Esophagus (tissue), 2 donors: Measurements from ENCODE around the gene THRB. TPM values are rescaled to one million over a fixed set of nuclear protein-coding genes. Genes with fewer than 3 reads are reported as not detected.

ENCODE experiments used
- H3K27ac ChIP-seq, 2 donors: one replicate each; pipeline ENCODE4 v1.5.1; 2013; ENCODE audit warnings: low read depth in 2 of 2, mild to moderate bottlenecking in 2 of 2, inconsistent platforms in 1 of 2, low read length in 1 of 2, moderate library complexity in 1 of 2
- H3K27me3 ChIP-seq, 2 donors: one replicate each; pipeline ENCODE4 v1.6.1; 2013; ENCODE audit warnings: low read length in 2 of 2, control low read depth in 1 of 2, mild to moderate bottlenecking in 1 of 2; ENCODE audit not compliant: insufficient read depth in 2 of 2, control insufficient read depth in 1 of 2
- H3K36me3 ChIP-seq, 2 donors: one replicate each; pipeline ENCODE4 v1.6.1; 2013; ENCODE audit warnings: low read length in 1 of 2; ENCODE audit not compliant: control insufficient read depth in 2 of 2, insufficient read depth in 2 of 2
- H3K4me1 ChIP-seq, 2 donors: one replicate each; pipeline ENCODE4 v1.6.1; 2013; ENCODE audit warnings: low read length in 1 of 2; ENCODE audit not compliant: control insufficient read depth in 2 of 2, insufficient read depth in 2 of 2
- H3K4me3 ChIP-seq, 2 donors: one replicate each; pipeline ENCODE4 v1.5.1; 2013; ENCODE audit warnings: low read length in 2 of 2, mild to moderate bottlenecking in 2 of 2, low read depth in 1 of 2, moderate library complexity in 1 of 2
- H3K9me3 ChIP-seq, 2 donors: one replicate each; pipeline ENCODE4 v1.6.1; 2013; ENCODE audit warnings: mild to moderate bottlenecking in 2 of 2, low read depth in 1 of 2, low read length in 1 of 2, moderate library complexity in 1 of 2; ENCODE audit not compliant: control insufficient read depth in 2 of 2, insufficient read depth in 1 of 2
- WGBS, 2 donors: extraction: QIAGEN DNeasy Blood & Tissue Kit; methylation state at CpG; one replicate each; pipeline ENCODE4 v1.1.7; 2013; 5-methylcytosine and 5-hydroxymethylcytosine counted together
- polyA plus RNA-seq, 2 donors: library from polyadenylated mRNA; stranded (reverse); fragments of 200-250 nt; gene quantifications; one replicate each; pipeline ENCODE4 v1.2.3, GENCODE V29; 2013
- donor health status: healthy with polysubstance abuse.
- donor health status: Bipolar disorder and iron deficiency.

The THRB gene
- polyA plus RNA-seq, 2 donors: 1.4 to 2.5 TPM

DNA sequence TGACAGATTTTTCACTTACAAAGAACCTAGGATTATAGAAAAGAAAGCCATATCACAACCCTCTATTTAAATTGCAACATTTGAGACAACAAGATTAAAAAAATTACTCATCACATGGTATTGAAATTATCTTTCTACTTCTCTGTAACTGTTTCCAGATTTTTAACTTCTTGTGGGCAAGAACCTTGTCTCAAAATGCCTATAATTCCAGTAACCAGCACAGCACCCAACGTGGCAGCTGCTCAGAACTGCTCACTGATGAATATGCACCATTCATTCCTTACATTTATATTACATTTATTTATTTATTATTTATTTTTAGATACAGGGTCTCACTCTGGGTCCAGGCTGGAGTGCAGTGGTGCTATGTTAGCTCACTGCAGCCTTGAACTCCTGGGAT is 216.1 kb downstream of the THRB start:
- 63 to 68% methylated on average over 1 of the region's 1 CpG for WGBS, 2 donors
- Histone ChIP-seq H3K27ac (no peak overlapping the region), H3K4me1 (no peaks in the 10 kb centered on the region), H3K27me3 (no peaks in the 10 kb centered on the region), H3K36me3 (no peaks in the 10 kb centered on the region), H3K4me3 (no peak overlapping the region), H3K9me3 (no peaks in the 10 kb centered on the region)

DNA sequence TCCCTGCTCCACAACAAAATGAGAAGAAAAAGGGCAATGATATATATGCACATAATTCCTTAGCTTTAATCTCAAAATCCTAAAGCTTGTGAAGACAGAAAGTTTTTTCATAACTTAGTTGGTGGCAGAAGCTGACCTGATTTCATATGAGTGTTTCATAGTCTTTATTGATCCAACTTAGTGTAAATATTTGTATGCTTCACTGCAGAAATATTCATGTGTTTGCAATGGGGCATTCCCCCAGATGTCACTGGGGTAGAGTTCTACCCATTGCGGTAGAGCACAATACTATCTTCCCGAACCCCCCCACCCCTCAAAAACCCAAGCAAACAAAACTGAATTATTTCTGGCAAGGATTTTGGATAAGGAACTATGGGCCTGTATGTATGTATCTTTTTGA is 221.2 kb downstream of the THRB start:
- H3K36me3 ChIP-seq: no peaks in the 10 kb centered on the region
- no peaks in the 10 kb centered on the region for H3K27me3 ChIP-seq
- no peak overlapping the region for H3K4me3 ChIP-seq
- no peaks in the 10 kb centered on the region for H3K9me3 ChIP-seq
- WGBS, 2 donors: 83 to 84% methylated on average over 2 of the region's 2 CpGs
- no peaks in the 10 kb centered on the region for H3K4me1 ChIP-seq
- H3K27ac ChIP-seq: no peak overlapping the region

DNA sequence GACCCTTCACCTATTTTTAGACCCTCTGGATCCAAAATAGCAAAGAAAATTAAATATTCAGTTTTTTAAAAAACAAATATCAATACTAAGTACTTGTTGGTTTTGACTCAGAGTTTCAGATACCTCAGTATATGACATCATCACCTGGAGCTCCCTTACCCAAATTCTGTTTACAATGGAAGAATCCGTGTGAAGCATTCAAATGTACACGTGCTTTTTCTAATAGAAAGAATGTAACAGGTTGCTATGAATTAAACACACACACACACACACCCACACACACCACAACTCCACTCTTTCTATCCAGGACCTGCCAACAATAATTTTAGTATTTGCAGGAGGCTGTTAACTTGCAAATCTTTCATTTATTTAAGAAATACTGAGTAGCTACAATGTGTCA is 221.8 kb downstream of the THRB start:
- no peak overlapping the region for H3K27ac ChIP-seq

GRCh38 chr3:24272408-24272807 is 222.2 kb downstream of the THRB start:
- no peak overlapping the region for H3K4me3 ChIP-seq
- H3K27me3 ChIP-seq: no peaks in the 10 kb centered on the region
- no peaks in the 10 kb centered on the region for H3K9me3 ChIP-seq
- no peak overlapping the region for H3K27ac ChIP-seq
- H3K36me3 ChIP-seq: no peaks in the 10 kb centered on the region
- no peaks in the 10 kb centered on the region for H3K4me1 ChIP-seq

More for the DNA sequence above, 221.8 kb downstream of the THRB start:
- Histone ChIP-seq H3K36me3 (no peaks in the 10 kb centered on the region), H3K9me3 (no peaks in the 10 kb centered on the region), H3K4me3 (no peak overlapping the region), H3K4me1 (no peaks in the 10 kb centered on the region), H3K27me3 (no peaks in the 10 kb centered on the region)
- WGBS, 2 donors: 54 to 58% methylated on average over 2 of the region's 2 CpGs

DNA sequence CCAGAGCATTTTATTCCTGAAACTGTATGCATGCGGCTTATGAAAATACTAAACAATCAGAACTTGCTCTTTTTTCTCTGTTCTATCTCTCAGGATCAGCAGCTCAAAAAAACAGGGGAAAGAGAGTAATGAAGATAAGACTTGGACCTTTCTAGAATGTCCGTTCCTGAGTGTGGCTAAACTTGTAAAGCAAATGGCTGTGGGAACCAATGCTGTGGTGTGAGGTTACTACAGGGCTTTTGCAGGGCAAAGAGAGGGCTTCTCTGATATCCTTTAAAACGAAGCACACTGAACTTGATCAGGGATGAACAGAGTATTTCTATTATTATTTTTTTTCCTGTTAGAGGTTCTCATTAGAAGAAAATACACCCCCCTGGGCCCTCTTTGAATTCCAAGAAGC is 223.4 kb downstream of the THRB start:
- H3K27ac ChIP-seq: no peak overlapping the region
- no peaks in the 10 kb centered on the region for H3K9me3 ChIP-seq
- H3K36me3 ChIP-seq: no peaks in the 10 kb centered on the region
- WGBS, 2 donors: 82 to 89% methylated on average over 3 of the region's 3 CpGs
- no peak overlapping the region for H3K4me3 ChIP-seq
- H3K27me3 ChIP-seq: no peaks in the 10 kb centered on the region
- H3K4me1 ChIP-seq: no peaks in the 10 kb centered on the region

DNA sequence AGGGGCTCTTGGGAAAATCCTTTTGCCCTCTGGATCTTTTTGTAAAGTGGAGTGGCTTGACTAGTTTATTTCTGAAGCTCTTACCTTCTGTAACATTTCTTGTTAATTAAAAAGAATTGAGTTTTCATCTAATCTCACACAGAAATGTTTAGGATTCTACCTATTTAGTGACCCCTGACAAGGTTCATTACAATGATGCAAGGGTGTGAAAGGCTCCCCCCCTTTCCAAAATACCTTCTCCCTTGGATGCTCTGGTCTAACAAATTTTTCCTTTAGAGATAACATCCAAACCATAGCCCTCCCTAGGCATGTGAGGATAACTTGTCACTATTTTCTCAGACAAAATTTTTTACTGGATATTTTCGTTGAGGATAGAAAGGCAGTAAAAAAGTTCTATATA is 223.9 kb downstream of the THRB start:
- 84 to 88% methylated on average over 1 of the region's 1 CpG for WGBS, 2 donors
- Histone ChIP-seq H3K4me1 (no peaks in the 10 kb centered on the region), H3K36me3 (no peaks in the 10 kb centered on the region), H3K9me3 (no peaks in the 10 kb centered on the region), H3K27me3 (no peaks in the 10 kb centered on the region), H3K27ac (no peak overlapping the region), H3K4me3 (no peak overlapping the region)

- H3K27me3 ChIP-seq: no peaks in the 10 kb centered on the region
- WGBS, 2 donors: 66 to 78% methylated on average over 2 of the region's 2 CpGs
- no peak overlapping the region for H3K4me3 ChIP-seq
- H3K4me1 ChIP-seq: no peaks in the 10 kb centered on the region
- no peaks in the 10 kb centered on the region for H3K36me3 ChIP-seq
- no peak overlapping the region for H3K27ac ChIP-seq
- no peaks in the 10 kb centered on the region for H3K9me3 ChIP-seq
Observed at GRCh38 chr3:24270204-24270691, 224.4 kb downstream of the THRB start.

- Histone ChIP-seq H3K36me3 (no peaks in the 10 kb centered on the region), H3K9me3 (no peaks in the 10 kb centered on the region), H3K27me3 (no peaks in the 10 kb centered on the region), H3K4me3 (no peak overlapping the region), H3K4me1 (no peaks in the 10 kb centered on the region), H3K27ac (no peak overlapping the region)
- 51 to 55% methylated on average over 3 of the region's 3 CpGs for WGBS, 2 donors
Observed at GRCh38 chr3:24264748-24265158, 229.9 kb downstream of the THRB start.

DNA sequence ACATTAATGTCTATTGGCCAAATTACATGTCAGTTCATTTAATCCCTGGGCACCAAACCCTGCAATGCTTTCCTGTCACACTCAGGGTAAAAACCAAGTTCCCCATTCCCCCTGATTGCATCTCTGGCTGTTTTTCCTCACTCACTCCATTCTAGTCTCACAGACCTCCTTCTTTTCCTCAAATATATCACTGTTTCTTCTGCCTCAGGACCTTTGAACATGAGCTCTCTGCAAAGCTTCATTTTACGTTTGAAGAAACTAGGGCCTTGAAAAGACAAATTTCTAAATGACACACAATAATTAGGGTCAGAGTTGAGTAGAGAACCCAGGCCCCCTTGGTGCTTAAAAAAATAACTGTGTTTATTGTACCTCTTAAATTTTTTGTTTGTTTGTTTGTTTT is 230.6 kb downstream of the THRB start:
- Histone ChIP-seq H3K27ac (no peak overlapping the region), H3K9me3 (no peaks in the 10 kb centered on the region), H3K36me3 (no peaks in the 10 kb centered on the region), H3K27me3 (no peaks in the 10 kb centered on the region), H3K4me3 (no peak overlapping the region), H3K4me1 (no peaks in the 10 kb centered on the region)
- WGBS, 2 donors: 96 to 97% methylated on average over 1 of the region's 1 CpG

- Histone ChIP-seq H3K4me3 (no peak overlapping the region), H3K4me1 (no peaks in the 10 kb centered on the region), H3K36me3 (no peaks in the 10 kb centered on the region), H3K9me3 (no peaks in the 10 kb centered on the region), H3K27me3 (no peaks in the 10 kb centered on the region), H3K27ac (no peak overlapping the region)
- 48% methylated on average over 2 of the region's 2 CpGs for WGBS, 2 donors
Observed at GRCh38 chr3:24263069-24263668, 231.5 kb downstream of the THRB start.
